NCI-H146 (cell line): ENCODE data around the gene KCNJ1.

ENCODE experiments used
- DNase-seq: peaks from one replicate; lab custom pipeline; 2025; lab: John Stamatoyannopoulos, UW

The KCNJ1 gene

GRCh38 chr11:128823753-128824152 lies 43.3 kb downstream of the KCNJ1 start:
- DNase-seq, result no peak

- DNase-seq, result no peak
Measured at GRCh38 chr11:128822130-128822529, 45.0 kb downstream of the KCNJ1 start.

GRCh38 chr11:128821556-128821955 lies 45.5 kb downstream of the KCNJ1 start:
- DNase-seq, result no peak

- no peak for DNase-seq
Measured at GRCh38 chr11:128819198-128819597, 47.9 kb downstream of the KCNJ1 start.

GRCh38 chr11:128814856-128815705 lies 52.0 kb downstream of the KCNJ1 start:
- DNase-seq, result no peak

- no peak for DNase-seq
Measured at GRCh38 chr11:128813729-128814128, 53.4 kb downstream of the KCNJ1 start.

- no peak for DNase-seq
Measured at GRCh38 chr11:128810784-128811514, 56.1 kb downstream of the KCNJ1 start.

GRCh38 chr11:128809128-128809527 lies 58.0 kb downstream of the KCNJ1 start:
- DNase-seq, result no peak

GRCh38 chr11:128807909-128808308 lies 59.2 kb downstream of the KCNJ1 start:
- no peak for DNase-seq

GRCh38 chr11:128806506-128807261 lies 60.4 kb downstream of the KCNJ1 start:
- DNase-seq, result no peak

- DNase-seq, result no peak
Measured at GRCh38 chr11:128804481-128804880, 62.6 kb downstream of the KCNJ1 start.

GRCh38 chr11:128803449-128804245 lies 63.4 kb downstream of the KCNJ1 start:
- no peak for DNase-seq

- DNase-seq, result no peak
Measured at GRCh38 chr11:128803011-128803410, 64.1 kb downstream of the KCNJ1 start.

- DNase-seq, result peak; percentile 27
Measured at GRCh38 chr11:128802358-128802981, 64.6 kb downstream of the KCNJ1 start.

- DNase-seq, result no peak
Measured at GRCh38 chr11:128800871-128801417, 66.2 kb downstream of the KCNJ1 start.

- no peak for DNase-seq
Measured at GRCh38 chr11:128796270-128796669, 70.8 kb downstream of the KCNJ1 start.

- no peak for DNase-seq
Measured at GRCh38 chr11:128790196-128790595, 76.9 kb downstream of the KCNJ1 start.

GRCh38 chr11:128789497-128790150 lies 77.5 kb downstream of the KCNJ1 start:
- DNase-seq, result no peak
